HepG2 (cell line): ENCODE data around the gene CTNNA3. TPM values are rescaled to one million over a fixed set of nuclear protein-coding genes. Genes with fewer than 3 reads are reported as not detected.

ENCODE experiments used
- ATAC-seq: fragments of 200-7000 bp; cut with Tn5 transposase; 3 replicates; pipeline ENCODE4 v1.9.1; 2020; ENCODE audit warnings: mild to moderate bottlenecking, moderate library complexity
- BruUV-seq: library from RNA; stranded (reverse); fragments of 400-500 nt; replicated peaks from 2 replicates; lab custom pipeline; 2021; lab: Mats Ljungman, UMichigan
- CTCF ChIA-PET: fragments of 300-600 bp; formaldehyde crosslinking; extraction: SDS; loops from one replicate; lab custom pipeline; 2021; ENCODE audit warnings: low total read pairs, inconsistent platforms, low intra/inter-chr PET ratio; lab: Yijun Ruan, JAX
- POLR2A ChIA-PET: fragments of 350-600 bp; sonication (Branson Sonifier 250); formaldehyde crosslinking; loops from one replicate; lab custom pipeline; 2020; ENCODE audit warnings: antibody characterized with exemption, inconsistent platforms; lab: Yijun Ruan, JAX
- DNase-seq: peaks from one replicate; pipeline ENCODE4 v3.0.0-alpha.2; 2015; ENCODE audit warnings: low spot score
- FAIRE-seq: peaks from 3 replicates; lab custom pipeline; 2011; peaks lifted over from hg19 to GRCh38; lab: Jason Lieb, UNC
- H2AFZ ChIP-seq: one replicate; pipeline ENCODE4 v1.6.1; 2011; ENCODE audit warnings: low read length, inconsistent platforms
- H3K27ac ChIP-seq: fragments of 300-600 bp; 3 replicates; pipeline ENCODE4 v1.8.0; 2011; ENCODE audit warnings: mixed run types, mild to moderate bottlenecking, mixed read lengths, low read length, inconsistent platforms; ENCODE audit not compliant: insufficient read depth; ENCODE audit errors: extremely low read length
- H3K27me3 ChIP-seq, 2 experiments: fragments of 200-600 bp in 1 of 2; 2 replicates in 1 of 2; 3 replicates in 1 of 2; pipeline versions ENCODE4 v1.6.0 to v1.8.0; 2011; ENCODE audit warnings: low read length in 2 of 2, mild to moderate bottlenecking in 2 of 2, moderate library complexity in 2 of 2, inconsistent platforms in 1 of 2; ENCODE audit not compliant: insufficient read depth in 2 of 2, control insufficient read depth in 1 of 2
- H3K36me3 ChIP-seq, 2 experiments: fragments of 200-600 bp in 1 of 2; replicated peaks in 1 of 2; 2 replicates in 1 of 2; 3 replicates in 1 of 2; pipeline versions ENCODE4 v1.5.1 to v1.8.0; 2011; ENCODE audit warnings: low read length in 2 of 2, inconsistent platforms in 1 of 2; ENCODE audit not compliant: insufficient read depth in 2 of 2, control insufficient read depth in 1 of 2
- H3K4me1 ChIP-seq: 2 replicates; pipeline ENCODE4 v1.5.1; 2012; ENCODE audit warnings: low read length, inconsistent platforms; ENCODE audit not compliant: insufficient read depth
- H3K4me2 ChIP-seq: 2 replicates; pipeline ENCODE4 v1.6.0; 2011; ENCODE audit warnings: low read depth, low read length, inconsistent platforms
- H3K4me3 ChIP-seq, 3 experiments: fragments of 200-600 bp in 1 of 3; sonication (generic), shearing (Covaris generic) in 1 of 3; replicated peaks in 1 of 3; 2 replicates each; pipeline ENCODE4 v1.5.1; 2011 to 2016; ENCODE audit warnings: low read length in 3 of 3, inconsistent platforms in 2 of 3, low read depth in 2 of 3, mild to moderate bottlenecking in 2 of 3, control low read depth in 1 of 3, mixed read lengths in 1 of 3; ENCODE audit not compliant: insufficient read depth in 1 of 3
- H3K79me2 ChIP-seq: one replicate; pipeline ENCODE4 v1.6.1; 2011; ENCODE audit warnings: low read length, inconsistent platforms; ENCODE audit not compliant: insufficient read depth
- H3K9ac ChIP-seq: 2 replicates; pipeline ENCODE4 v1.6.0; 2011; ENCODE audit warnings: mild to moderate bottlenecking, low read depth, low read length, inconsistent platforms; ENCODE audit not compliant: insufficient read depth
- H3K9me3 ChIP-seq: 2 replicates; pipeline ENCODE4 v1.5.1; 2012; ENCODE audit warnings: mild to moderate bottlenecking, low read length
- H4K20me1 ChIP-seq: 2 replicates; pipeline ENCODE4 v1.6.0; 2011; ENCODE audit warnings: inconsistent platforms, mild to moderate bottlenecking, low read length, moderate library complexity; ENCODE audit not compliant: insufficient read depth
- AKAP8 ChIP-seq: sonication (generic); formaldehyde crosslinking; IDR thresholded peaks from 2 replicates; pipeline ENCODE4 v1.5.1; 2020; ENCODE audit warnings: mild to moderate bottlenecking, missing genetic modification reagents
- ASH2L ChIP-seq: fragments of 300-600, 200-600 bp; sonication (generic); IDR thresholded peaks from 2 replicates; pipeline ENCODE4 v1.7.0; 2017; ENCODE audit warnings: low read depth, mild to moderate bottlenecking, moderate library complexity, mixed read lengths, low read length; ENCODE audit not compliant: insufficient read length
- CREM ChIP-seq, 2 experiments: sonication (generic) in 1 of 2; formaldehyde crosslinking in 1 of 2; IDR thresholded peaks; 2 replicates each; pipeline versions ENCODE4 v1.4.0 to v1.6.1; 2016 to 2020; ENCODE audit warnings: antibody characterized with exemption in 1 of 2, mild to moderate bottlenecking in 1 of 2, missing genetic modification reagents in 1 of 2
- ELK4 ChIP-seq: sonication (generic); formaldehyde crosslinking; IDR thresholded peaks from 2 replicates; pipeline ENCODE4 v1.9.0; 2021; ENCODE audit warnings: missing genetic modification reagents, borderline replicate concordance
- HDAC6 ChIP-seq: fragments of 200-600 bp; sonication (generic); IDR thresholded peaks from 2 replicates; pipeline ENCODE4 v1.7.0; 2017; ENCODE audit warnings: mild to moderate bottlenecking, antibody characterized with exemption, low read length, low read depth
- HNRNPK ChIP-seq: fragments of 200-400 bp; formaldehyde crosslinking; IDR thresholded peaks from 2 replicates; pipeline ENCODE4 v1.6.1; 2018; ENCODE audit warnings: low read length, low read depth, moderate library complexity, mild to moderate bottlenecking; ENCODE audit not compliant: poor library complexity, severe bottlenecking
- RARG ChIP-seq: sonication (generic); formaldehyde crosslinking; IDR thresholded peaks from 2 replicates; pipeline ENCODE4 v1.4.0; 2020; ENCODE audit warnings: low read depth, mild to moderate bottlenecking, missing genetic modification reagents
- SKIL ChIP-seq: sonication (generic); formaldehyde crosslinking; IDR thresholded peaks from 2 replicates; pipeline ENCODE4 v1.8.0; 2022; ENCODE audit warnings: missing genetic modification reagents, mild to moderate bottlenecking, moderate library complexity, borderline replicate concordance
- SRY ChIP-seq: sonication (generic); formaldehyde crosslinking; IDR thresholded peaks from 2 replicates; pipeline ENCODE4 v1.8.0; 2022; ENCODE audit warnings: mild to moderate bottlenecking, missing genetic modification reagents
- USF2 ChIP-seq, 2 experiments: sonication (generic) in 1 of 2; formaldehyde crosslinking in 1 of 2; IDR thresholded peaks; 2 replicates each; pipeline versions ENCODE4 v1.5.1 to v1.6.1; 2011 to 2020; ENCODE audit warnings: borderline replicate concordance in 1 of 2, low read depth in 1 of 2, low read length in 1 of 2, mild to moderate bottlenecking in 1 of 2, missing genetic modification reagents in 1 of 2, moderate library complexity in 1 of 2
- ZBTB4 ChIP-seq: sonication (generic); formaldehyde crosslinking; IDR thresholded peaks from 2 replicates; pipeline ENCODE4 v1.4.0; 2020; ENCODE audit warnings: missing genetic modification reagents, mild to moderate bottlenecking, borderline replicate concordance
- ZNF10 ChIP-seq: sonication (generic); formaldehyde crosslinking; IDR thresholded peaks from 2 replicates; pipeline ENCODE4 v1.4.0; 2020; ENCODE audit warnings: mild to moderate bottlenecking, low read depth, missing genetic modification reagents, borderline replicate concordance
- ZNF20 ChIP-seq: sonication (generic); formaldehyde crosslinking; IDR thresholded peaks from 2 replicates; pipeline ENCODE4 v1.4.0; 2020; ENCODE audit warnings: mild to moderate bottlenecking, moderate library complexity, missing genetic modification reagents
- ZNF446 ChIP-seq: sonication (generic); formaldehyde crosslinking; IDR thresholded peaks from 2 replicates; pipeline ENCODE4 v1.5.0; 2020; ENCODE audit warnings: mild to moderate bottlenecking, missing genetic modification reagents
- ZNF660 ChIP-seq: sonication (generic); formaldehyde crosslinking; IDR thresholded peaks from 2 replicates; pipeline ENCODE4 v1.5.1; 2020; ENCODE audit warnings: mild to moderate bottlenecking, low read depth, missing genetic modification reagents, borderline replicate concordance
- WGBS: methylation state at CpG from one replicate; pipeline ENCODE4 v1.1.6; 2017; ENCODE audit warnings: low lambda C conversion rate; 5-methylcytosine and 5-hydroxymethylcytosine counted together
- in situ Hi-C: cut with HindIII; loops from 2 replicates; pipeline ENCODE4 v1.10.0; 2017; ENCODE audit warnings: low pct_unique_long_range_greater_than_20kb; ENCODE audit not compliant: extremely low pct_ligation_motif_present
- intact Hi-C: fragments of 100-400 bp; cut with micrococcal nuclease; formaldehyde crosslinking; loops from one replicate; pipeline ENCODE4 v1.10.0; 2022; ENCODE audit not compliant: unreplicated experiment
- polyA plus RNA-seq, 8 experiments: library from polyadenylated mRNA; depleted of rRNA in 3 of 8; stranded (reverse) in 7 of 8; unstranded in 1 of 8; fragments of >200 nt; fragmentation: Illumina TruSeq in 4 of 8; extraction: Trizol in 4 of 8; gene quantifications; 2 replicates each; pipeline versions ENCODE4 v1.2.1 to v1.2.3, GENCODE V29; 2011 to 2016; ENCODE audit warnings: low read depth in 4 of 8, missing spikeins in 1 of 8, mixed read lengths in 1 of 8; ENCODE audit not compliant: insufficient read depth in 1 of 8
- total RNA-seq, 5 experiments: library from RNA; depleted of rRNA; stranded (reverse); fragments of >200 nt; fragmentation: Illumina TruSeq; extraction: Trizol; gene quantifications; 2 replicates each; pipeline ENCODE4 v1.2.3, GENCODE V29; 2016; ENCODE audit warnings: low read depth in 1 of 5

CTNNA3 gene
- total and polyA plus RNA-seq, 2 of the 13 experiments (the other 11 are each of a cell fraction or from before 2014, with no cell fraction given): not detected

- Histone ChIP-seq H3K79me2 (no peaks in the 10 kb centered on the region), H3K27me3 (no peaks in the 10 kb centered on the region; a peak in 1 of 5 replicates), H3K4me2 (no peak overlapping the region), H4K20me1 (no peaks in the 10 kb centered on the region), H3K9ac (no peak overlapping the region), H3K4me3 (no peak overlapping the region), H2AFZ (no peak overlapping the region), H3K4me1 (no peaks in the 10 kb centered on the region), H3K27ac (no peak overlapping the region), H3K36me3 (no peaks in the 10 kb centered on the region), H3K9me3 (peaks cover 17% of the 10 kb centered on the region)
- ATAC-seq (no peak), DNase-seq (no peak), FAIRE-seq (no peak)
- intact Hi-C loops: no loop called here
- in situ Hi-C loops: no loop called here
- WGBS: 37% methylated on average over 1 of the region's 1 CpG
- BruUV-seq: no TSS peak
- ChIA-PET CTCF (no interaction called here), POLR2A (no interaction called here)
- TF ChIP-seq USF2 (IDR thresholded peaks at IDR 0.05; ENCODE audit: low read depth, low read length) (no peak), USF2 (CRISPR knock-in tag; IDR thresholded peaks at IDR 0.05; ENCODE audit: borderline replicate concordance) (no peak), SRY (CRISPR knock-in tag) (no peak), ZNF20 (CRISPR knock-in tag) (no peak), HDAC6 (no peak), ZNF446 (CRISPR knock-in tag) (no peak), SKIL (CRISPR knock-in tag) (no peak), AKAP8 (no peak), CREM (IDR thresholded peaks at IDR 0.05) (no peak), CREM (CRISPR knock-in tag; IDR thresholded peaks at IDR 0.05) (no peak), ZNF660 (CRISPR knock-in tag) (no peak), ZBTB4 (no peak), HNRNPK (no peak), ASH2L (no peak), RARG (CRISPR knock-in tag) (no peak), ZNF10 (CRISPR knock-in tag) (no peak), ELK4 (no peak)
Measured at GRCh38 chr10:66534866-66535265, 1161.1 kb downstream of the CTNNA3 start.
